PC-3 (cell line): Measurements from ENCODE around the gene ATOH8. TPM values are rescaled to one million over a fixed set of nuclear protein-coding genes. Genes with fewer than 3 reads are reported as not detected.
A peak's percentile ranks its signal among the peaks of the same experiment; 100 is the strongest.

Source experiments
- ATAC-seq: fragments of 200-7000 bp; cut with Tn5 transposase; 2 replicates; pipeline ENCODE4 v1.9.1; 2020; ENCODE audit warnings: mild to moderate bottlenecking, moderate library complexity
- BruUV-seq: library from RNA; stranded (reverse); fragments of 400-500 nt; replicated peaks from 2 replicates; lab custom pipeline; 2021; lab: Mats Ljungman, UMichigan
- CTCF ChIA-PET: fragments of 300-600 bp; sonication (Branson Sonifier 250); formaldehyde crosslinking; loops from one replicate; lab custom pipeline; 2022; ENCODE audit warnings: antibody characterized with exemption; lab: Charles Lee
- POLR2A ChIA-PET: fragments of 300-600 bp; sonication (Branson Sonifier 250); formaldehyde crosslinking; loops from one replicate; lab custom pipeline; 2022; ENCODE audit warnings: antibody characterized with exemption; ENCODE audit not compliant: unreplicated experiment; lab: Charles Lee
- DNase-seq: peaks from one replicate; pipeline ENCODE4 v3.0.0-alpha.2; 2015
- H2AFZ ChIP-seq: fragments of 300-600 bp; sonication (generic); 2 replicates; pipeline ENCODE4 v1.6.0; 2016; ENCODE audit warnings: antibody characterized with exemption, low read length
- H3F3A ChIP-seq: fragments of 300-600 bp; sonication (generic); one replicate; pipeline ENCODE4 v1.6.0; 2017; ENCODE audit warnings: antibody characterized with exemption, low read length, control low read depth, mild to moderate bottlenecking; ENCODE audit not compliant: unreplicated experiment
- H3K27ac ChIP-seq: fragments of 300-600 bp; sonication (generic); 2 replicates; pipeline ENCODE4 v1.5.1; 2016; ENCODE audit warnings: mild to moderate bottlenecking, low read length
- H3K27me3 ChIP-seq: fragments of 300-600 bp; sonication (generic); 2 replicates; pipeline ENCODE4 v1.6.1; 2016; ENCODE audit warnings: low read length, mixed read lengths
- H3K36me3 ChIP-seq: fragments of 300-600 bp; sonication (generic); 2 replicates; pipeline ENCODE4 v1.6.1; 2016; ENCODE audit warnings: low read depth, mixed run types, low read length, mixed read lengths
- H3K4me1 ChIP-seq: fragments of 300-600 bp; sonication (generic); 2 replicates; pipeline ENCODE4 v1.5.1; 2016; ENCODE audit warnings: low read length; ENCODE audit not compliant: insufficient read depth
- H3K4me2 ChIP-seq: fragments of 300-600 bp; sonication (generic); 2 replicates; pipeline ENCODE4 v1.6.0; 2016; ENCODE audit warnings: low read length
- H3K4me3 ChIP-seq: fragments of 300-600 bp; sonication (generic); 2 replicates; pipeline ENCODE4 v1.5.1; 2016; ENCODE audit warnings: mild to moderate bottlenecking, low read length, mixed read lengths
- H3K79me2 ChIP-seq: fragments of 300-600 bp; sonication (generic); 2 replicates; pipeline ENCODE4 v1.6.1; 2017; ENCODE audit warnings: low read length, mixed read lengths
- H3K9ac ChIP-seq: fragments of 300-600 bp; sonication (generic); 2 replicates; pipeline ENCODE4 v1.6.0; 2016; ENCODE audit warnings: mild to moderate bottlenecking, low read length
- H3K9me2 ChIP-seq: fragments of 300-600 bp; sonication (generic); replicated peaks from 2 replicates; pipeline ENCODE4 v1.6.1; 2016; ENCODE audit warnings: mixed run types, low read length, mixed read lengths
- H3K9me3 ChIP-seq: fragments of 300-600 bp; sonication (generic); 2 replicates; pipeline ENCODE4 v1.6.1; 2016; ENCODE audit warnings: low read length, mixed read lengths
- H4K20me1 ChIP-seq: fragments of 300-600 bp; sonication (generic); 2 replicates; pipeline ENCODE4 v1.6.1; 2016; ENCODE audit warnings: low read length, mixed read lengths
- EZH2 ChIP-seq: fragments of 300-600 bp; sonication (generic); IDR thresholded peaks from one replicate; pipeline ENCODE4 v1.6.1; 2017; ENCODE audit warnings: antibody characterized with exemption, mild to moderate bottlenecking, low read length; ENCODE audit not compliant: unreplicated experiment
- EZH2phosphoT487 ChIP-seq: fragments of 300-600 bp; sonication (generic); IDR thresholded peaks from 2 replicates; pipeline ENCODE4 v1.6.1; 2018; ENCODE audit warnings: mild to moderate bottlenecking, antibody characterized with exemption, low read length, borderline replicate concordance
- intact Hi-C: fragments of 100-400 bp; cut with micrococcal nuclease; formaldehyde crosslinking; loops from 2 replicates; pipeline ENCODE4 v1.9.0; 2023
- total RNA-seq: library from RNA; depleted of rRNA; stranded (reverse); fragments of >200 nt; gene quantifications from 2 replicates; pipeline ENCODE4 v1.2.3, GENCODE V29; 2014
- TF ChIP-seq, protein P1 (sequence below): fragments of 300-600 bp; sonication (generic); conservative IDR thresholded peaks from 2 replicates; pipeline ENCODE4 v1.5.1; 2017; ENCODE audit warnings: antibody characterized with exemption, low read depth, mild to moderate bottlenecking, low read length

The ATOH8 gene
- total RNA-seq, 1 experiment from 2014 or later: 0.04 TPM

DNA sequence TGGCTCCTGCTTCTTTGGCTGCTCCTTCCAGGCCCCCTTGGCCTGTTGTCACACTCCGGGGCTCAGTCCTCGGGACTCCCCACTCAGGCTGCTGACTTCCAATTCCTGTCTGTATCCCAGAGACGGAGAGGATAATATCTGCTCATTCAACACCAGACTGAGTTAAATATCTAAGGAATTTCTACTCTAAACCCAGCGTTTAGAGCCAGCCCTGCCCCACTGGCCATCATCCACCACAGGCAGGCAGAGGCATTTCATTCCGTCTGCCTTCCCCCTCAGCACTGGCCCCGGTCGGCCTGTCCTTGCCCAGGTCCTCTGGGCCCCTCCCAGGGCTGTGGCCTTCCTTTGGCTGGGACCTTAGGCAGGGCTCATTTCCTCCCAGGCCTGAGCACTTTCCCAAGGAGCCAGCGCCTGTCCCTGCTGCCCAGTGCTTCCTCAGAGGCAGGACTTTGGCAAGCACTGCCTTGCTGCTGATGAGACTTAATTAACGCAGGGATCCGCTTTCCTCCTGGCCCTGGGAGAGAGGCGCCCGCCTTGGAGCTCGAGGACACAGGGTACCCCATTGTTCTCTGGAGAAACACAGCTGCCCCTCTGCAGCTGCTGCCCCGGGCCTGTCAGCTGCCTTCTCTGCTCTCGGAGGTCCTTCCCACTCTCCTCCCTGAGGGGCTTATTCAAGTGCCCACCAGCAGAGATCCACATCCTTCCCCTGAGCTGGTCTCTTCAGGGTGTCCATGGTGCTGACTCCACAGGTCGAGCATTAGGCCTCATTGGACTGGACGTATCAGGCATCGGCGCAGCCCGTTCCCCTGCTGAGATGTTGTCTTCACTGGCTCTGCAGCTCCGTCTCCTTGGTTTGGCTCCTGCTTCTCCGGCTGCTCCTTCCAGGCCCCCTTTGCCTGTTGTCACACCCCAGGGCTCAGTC is 42.8 kb downstream of the ATOH8 start:
- Histone ChIP-seq H2AFZ (no peak overlapping the region), H3K27ac (no peak overlapping the region)
- intact Hi-C loops: loop anchor here (5.0 kb wide), 1 partner anchor 44 kb away; the partner anchor contains the start of gene ATOH8

DNA sequence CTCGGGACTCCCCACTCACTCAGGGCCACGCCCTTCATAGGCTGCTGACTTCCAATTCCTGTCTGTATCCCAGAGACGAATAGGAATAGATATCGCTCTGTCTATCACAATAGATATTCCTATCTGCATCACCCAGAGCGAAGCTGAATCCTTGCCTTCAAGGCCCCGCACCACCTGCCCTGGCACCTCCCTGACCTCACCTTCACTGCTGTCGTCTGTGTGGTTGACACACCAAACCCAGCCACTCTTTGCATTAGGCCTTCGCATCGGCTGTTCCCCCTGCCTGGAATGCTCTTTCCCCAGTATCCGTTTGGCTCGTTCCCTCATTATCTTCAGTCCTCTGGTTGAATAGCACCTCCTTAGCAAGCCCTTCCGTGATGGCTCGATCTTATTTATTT is 43.5 kb downstream of the ATOH8 start:
- Histone ChIP-seq H3K4me2 (no peak overlapping the region), H3K36me3 (no peaks in the 10 kb centered on the region), H4K20me1 (no peaks in the 10 kb centered on the region), H3K4me1 (peaks cover 24% of the 10 kb centered on the region), H3K9me3 (no peaks in the 10 kb centered on the region), H3K27ac (no peak overlapping the region), H3F3A (no peaks in the 10 kb centered on the region), H3K27me3 (no peaks in the 10 kb centered on the region), H3K9me2 (no peaks in the 10 kb centered on the region), H3K9ac (no peak overlapping the region), H3K79me2 (no peaks in the 10 kb centered on the region), H3K4me3 (no peak overlapping the region), H2AFZ (no peak overlapping the region)
- TF ChIP-seq EZH2phosphoT487 (no peak), EZH2 (no peak)
- CTCF ChIA-PET: no interaction called here
- intact Hi-C loops: loop anchor here (5.0 kb wide), 1 partner anchor 45 kb away; the partner anchor contains the start of gene ATOH8
- ATAC-seq (no peak), DNase-seq (no peak)
- POLR2A ChIA-PET: no interaction called here
- no TSS peak for BruUV-seq

More for the DNA sequence above, 42.8 kb downstream of the ATOH8 start:
- no peak overlapping the region for H3K4me3 ChIP-seq
- DNase-seq: no peak
- H3K9ac ChIP-seq: no peak overlapping the region
- no peaks in the 10 kb centered on the region for H3K36me3 ChIP-seq
- H3F3A ChIP-seq: no peaks in the 10 kb centered on the region
- H3K79me2 ChIP-seq: no peaks in the 10 kb centered on the region
- H3K9me2 ChIP-seq: no peaks in the 10 kb centered on the region
- H4K20me1 ChIP-seq: no peaks in the 10 kb centered on the region
- H3K9me3 ChIP-seq: no peaks in the 10 kb centered on the region
- H3K4me1 ChIP-seq: peaks cover 24% of the 10 kb centered on the region
- ChIA-PET CTCF (no interaction called here), POLR2A (no interaction called here)
- TF ChIP-seq EZH2phosphoT487 (no peak), EZH2 (no peak)
- TF ChIP-seq, protein P1, sequence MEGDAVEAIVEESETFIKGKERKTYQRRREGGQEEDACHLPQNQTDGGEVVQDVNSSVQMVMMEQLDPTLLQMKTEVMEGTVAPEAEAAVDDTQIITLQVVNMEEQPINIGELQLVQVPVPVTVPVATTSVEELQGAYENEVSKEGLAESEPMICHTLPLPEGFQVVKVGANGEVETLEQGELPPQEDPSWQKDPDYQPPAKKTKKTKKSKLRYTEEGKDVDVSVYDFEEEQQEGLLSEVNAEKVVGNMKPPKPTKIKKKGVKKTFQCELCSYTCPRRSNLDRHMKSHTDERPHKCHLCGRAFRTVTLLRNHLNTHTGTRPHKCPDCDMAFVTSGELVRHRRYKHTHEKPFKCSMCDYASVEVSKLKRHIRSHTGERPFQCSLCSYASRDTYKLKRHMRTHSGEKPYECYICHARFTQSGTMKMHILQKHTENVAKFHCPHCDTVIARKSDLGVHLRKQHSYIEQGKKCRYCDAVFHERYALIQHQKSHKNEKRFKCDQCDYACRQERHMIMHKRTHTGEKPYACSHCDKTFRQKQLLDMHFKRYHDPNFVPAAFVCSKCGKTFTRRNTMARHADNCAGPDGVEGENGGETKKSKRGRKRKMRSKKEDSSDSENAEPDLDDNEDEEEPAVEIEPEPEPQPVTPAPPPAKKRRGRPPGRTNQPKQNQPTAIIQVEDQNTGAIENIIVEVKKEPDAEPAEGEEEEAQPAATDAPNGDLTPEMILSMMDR: no peak
- no peaks in the 10 kb centered on the region for H3K27me3 ChIP-seq
- no peak overlapping the region for H3K4me2 ChIP-seq
- no TSS peak for BruUV-seq
- ATAC-seq: no peak

DNA sequence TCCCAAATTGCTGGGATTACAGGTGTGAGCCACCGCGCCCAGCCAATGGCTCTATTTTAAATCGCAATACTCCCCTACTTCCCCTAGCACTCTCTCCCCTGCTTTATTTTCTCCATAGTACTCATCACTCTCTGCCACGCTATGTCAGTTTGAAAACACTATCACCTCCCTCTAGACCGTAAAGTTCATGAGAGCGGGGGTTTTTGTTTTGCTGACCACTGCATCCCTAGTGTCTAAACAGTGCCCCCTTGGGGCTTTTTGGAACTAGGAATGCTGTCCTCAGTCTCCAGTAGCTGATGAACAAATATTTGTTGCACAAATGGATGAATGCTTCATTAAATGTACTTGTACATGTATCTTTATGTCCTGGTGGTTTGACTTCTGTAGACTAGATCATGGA is 44.1 kb downstream of the ATOH8 start:
- intact Hi-C loops: loop anchor here (5.0 kb wide), 1 partner anchor 46 kb away; the partner anchor contains the start of gene ATOH8
- Histone ChIP-seq H3K9me2 (no peaks in the 10 kb centered on the region), H3K4me2 (no peak overlapping the region), H3K9me3 (no peaks in the 10 kb centered on the region), H3K9ac (no peak overlapping the region), H3K27ac (no peak overlapping the region), H3K4me1 (peaks cover 23% of the 10 kb centered on the region), H3K4me3 (no peak overlapping the region), H3F3A (no peaks in the 10 kb centered on the region), H3K36me3 (no peaks in the 10 kb centered on the region), H2AFZ (no peak overlapping the region), H3K79me2 (no peaks in the 10 kb centered on the region), H4K20me1 (no peaks in the 10 kb centered on the region), H3K27me3 (no peaks in the 10 kb centered on the region)
- no peak for TF ChIP-seq EZH2phosphoT487
- TF ChIP-seq, protein P1: peak; percentile 68
- POLR2A ChIA-PET: no interaction called here
- CTCF ChIA-PET: interaction anchor here (1.0 kb wide), 2 partner anchors 26 to 48 kb away, joined by 5 read pairs; no protein-coding TSS in a partner anchor
- ATAC-seq (peak; percentile 18; the same call in 1 of the 2 replicates), DNase-seq (peak; percentile 44)
- no TSS peak for BruUV-seq
